ENCODE results near the gene CLDN4. TPM values are rescaled to one million over a fixed set of nuclear protein-coding genes. Genes with fewer than 3 reads are reported as not detected.

The CLDN4 gene
- total and polyA plus RNA-seq, 4 donors = 0.37 to 2.0 (median 1.3) TPM

- Histone ChIP-seq H3K4me1 (ENCODE audit: control insufficient read depth in 4 of 4, insufficient read depth in 4 of 4, low read length in 3 of 4) (peaks cover 0 to 8% (median 2%) of the 10 kb centered on the region in 4 donors), H3K27me3 (ENCODE audit: control insufficient read depth in 4 of 4, insufficient read depth in 4 of 4, low read length in 3 of 4) (no peaks in the 10 kb centered on the region), H3K9ac (ENCODE audit: low read depth in 1 of 2, low read length in 2 of 2) (no peak overlapping the region), H3K4me3 (ENCODE audit: low read depth in 1 of 3, low read length in 3 of 3) (no peak overlapping the region), H3K9me3 (ENCODE audit: control insufficient read depth in 4 of 4, low read length in 3 of 4) (no peaks in the 10 kb centered on the region), H3K27ac (ENCODE audit: low read depth in 1 of 2, low read length in 2 of 2) (no peak overlapping the region), H3K36me3 (ENCODE audit: control insufficient read depth in 4 of 4, insufficient read depth in 3 of 4, low read depth in 1 of 4, low read length in 3 of 4) (no peaks in the 10 kb centered on the region)
- DNase-seq (ENCODE audit: low spot score) = no peak
- no peak for TF ChIP-seq FOXA1 (IDR thresholded peaks at IDR 0.05)
- TF ChIP-seq JUND (IDR thresholded peaks at IDR 0.05) = no peak
- no peak for TF ChIP-seq SP1 (IDR thresholded peaks at IDR 0.05)
- no peak for TF ChIP-seq TAF1 (conservative IDR thresholded peaks at IDR 0.05)
- TF ChIP-seq REST (IDR thresholded peaks at IDR 0.05) = no peak
- no peak for TF ChIP-seq FOXA2 (IDR thresholded peaks at IDR 0.05)
- TF ChIP-seq YY1 (IDR thresholded peaks at IDR 0.05) = no peak
- TF ChIP-seq MAX (IDR thresholded peaks at IDR 0.05) = no peak
- WGBS = 84% methylated on average over 9 of the region's 9 CpGs
Measured at GRCh38 chr7:73824986-73825385, 5.8 kb upstream of the CLDN4 start.

GRCh38 chr7:73827567-73828106 lies 3.2 kb upstream of the CLDN4 start:
- H3K9me3 ChIP-seq (ENCODE audit: control insufficient read depth in 4 of 4, low read length in 3 of 4) = no peaks in the 10 kb centered on the region
- H3K27me3 ChIP-seq (ENCODE audit: control insufficient read depth in 4 of 4, insufficient read depth in 4 of 4, low read length in 3 of 4) = no peaks in the 10 kb centered on the region
- H3K9ac ChIP-seq (ENCODE audit: low read depth in 1 of 2, low read length in 2 of 2) = no peak overlapping the region
- peaks cover 0 to 8% (median 2%) of the 10 kb centered on the region in 4 donors for H3K4me1 ChIP-seq (ENCODE audit: control insufficient read depth in 4 of 4, insufficient read depth in 4 of 4, low read length in 3 of 4)
- WGBS = 28% methylated on average over 11 of the region's 11 CpGs
- peak overlapping the region in 1 of 2 donors; percentile 7 for H3K27ac ChIP-seq (ENCODE audit: low read depth in 1 of 2, low read length in 2 of 2)
- no peak for TF ChIP-seq TAF1 (conservative IDR thresholded peaks at IDR 0.05)
- no peaks in the 10 kb centered on the region for H3K36me3 ChIP-seq (ENCODE audit: control insufficient read depth in 4 of 4, insufficient read depth in 3 of 4, low read depth in 1 of 4, low read length in 3 of 4)
- no peak overlapping the region for H3K4me3 ChIP-seq (ENCODE audit: low read depth in 1 of 3, low read length in 3 of 3)
- no peak for DNase-seq (ENCODE audit: low spot score)

GRCh38 chr7:73828107-73828803 lies 2.5 kb upstream of the CLDN4 start:
- H3K9ac ChIP-seq (ENCODE audit: low read depth in 1 of 2, low read length in 2 of 2) = no peak overlapping the region
- H3K36me3 ChIP-seq (ENCODE audit: control insufficient read depth in 4 of 4, insufficient read depth in 3 of 4, low read depth in 1 of 4, low read length in 3 of 4) = no peaks in the 10 kb centered on the region
- no peak overlapping the region for H3K4me3 ChIP-seq (ENCODE audit: low read depth in 1 of 3, low read length in 3 of 3)
- H3K4me1 ChIP-seq (ENCODE audit: control insufficient read depth in 4 of 4, insufficient read depth in 4 of 4, low read length in 3 of 4) = peaks cover 0 to 8% (median 2%) of the 10 kb centered on the region in 4 donors
- WGBS = 65% methylated on average over 14 of the region's 14 CpGs
- DNase-seq (ENCODE audit: low spot score) = no peak
- H3K27ac ChIP-seq (ENCODE audit: low read depth in 1 of 2, low read length in 2 of 2) = no peak overlapping the region
- no peaks in the 10 kb centered on the region for H3K9me3 ChIP-seq (ENCODE audit: control insufficient read depth in 4 of 4, low read length in 3 of 4)
- TF ChIP-seq GABPA (IDR thresholded peaks at IDR 0.05 in 1 of 2, conservative IDR thresholded peaks at IDR 0.05 in 1 of 2) = no peak
- TF ChIP-seq ATF3 (IDR thresholded peaks at IDR 0.05) = no peak
- no peak for TF ChIP-seq NR2F2 (IDR thresholded peaks at IDR 0.05)
- TF ChIP-seq FOXA1 (IDR thresholded peaks at IDR 0.05) = no peak
- no peak for TF ChIP-seq ZBTB33 (IDR thresholded peaks at IDR 0.05)
- no peak for TF ChIP-seq FOXA2 (IDR thresholded peaks at IDR 0.05)
- no peak for TF ChIP-seq EGR1 (IDR thresholded peaks at IDR 0.05; ENCODE audit: low read depth in 2 of 2)
- TF ChIP-seq YY1 (IDR thresholded peaks at IDR 0.05) = no peak
- TF ChIP-seq RAD21 (IDR thresholded peaks at IDR 0.05) = no peak
- TF ChIP-seq JUND (IDR thresholded peaks at IDR 0.05) = no peak
- no peak for TF ChIP-seq CTCF (IDR thresholded peaks at IDR 0.05; ENCODE audit: low read depth, low read length, missing input control)
- no peak for TF ChIP-seq RXRA (IDR thresholded peaks at IDR 0.05)
- no peaks in the 10 kb centered on the region for H3K27me3 ChIP-seq (ENCODE audit: control insufficient read depth in 4 of 4, insufficient read depth in 4 of 4, low read length in 3 of 4)

All from liver (tissue), 9 donors.